Endothelial cell of umbilical vein (primary cell): Measurements from ENCODE around the gene LSM5.

Experiments used
- EZH2 ChIP-seq: IDR thresholded peaks from 2 replicates; pipeline ENCODE4 v1.6.1; 2012; ENCODE audit warnings: borderline replicate concordance, low read depth, mild to moderate bottlenecking, moderate library complexity, low read length, inconsistent platforms; ENCODE audit not compliant: severe bottlenecking
- FOS ChIP-seq: IDR thresholded peaks from 2 replicates; pipeline ENCODE4 v1.6.1; 2011; ENCODE audit warnings: mild to moderate bottlenecking, low read length, moderate library complexity, borderline replicate concordance; ENCODE audit not compliant: insufficient read depth
- GATA2 ChIP-seq: IDR thresholded peaks from 2 replicates; pipeline ENCODE4 v1.7.0; 2011; ENCODE audit warnings: low read depth, mild to moderate bottlenecking, moderate library complexity, mixed read lengths, low read length; ENCODE audit not compliant: insufficient read length, insufficient read depth
- JUN ChIP-seq: IDR thresholded peaks from 2 replicates; pipeline ENCODE4 v1.6.1; 2011; ENCODE audit warnings: borderline replicate concordance, low read depth; ENCODE audit not compliant: insufficient read length, insufficient read depth
- MYC ChIP-seq: IDR thresholded peaks from one replicate; pipeline ENCODE4 v1.6.1; 2011; ENCODE audit warnings: mild to moderate bottlenecking, low read depth, low read length
- POLR2A ChIP-seq: IDR thresholded peaks from 2 replicates; pipeline ENCODE4 v1.6.1; 2012; ENCODE audit warnings: low read depth, mild to moderate bottlenecking, control low read depth, low read length
- POLR2AphosphoS5 ChIP-seq: IDR thresholded peaks from 2 replicates; pipeline ENCODE4 v1.6.1; 2012; ENCODE audit warnings: low read depth, mild to moderate bottlenecking, control low read depth, low read length, moderate library complexity; ENCODE audit not compliant: insufficient read depth
- TF ChIP-seq, protein P1 (sequence below), 2 donors: IDR thresholded peaks; 1 replicate in 1 of 2; 2 replicates in 1 of 2; pipeline ENCODE4 v1.5.1; 2011; ENCODE audit warnings: low read length in 2 of 2, mild to moderate bottlenecking in 2 of 2, moderate library complexity in 2 of 2, control low read depth in 1 of 2, inconsistent platforms in 1 of 2, low read depth in 1 of 2; ENCODE audit not compliant: insufficient read depth in 1 of 2; ENCODE audit errors: extremely low read depth in 1 of 2
- TF ChIP-seq, protein P2 (sequence below): IDR thresholded peaks from 2 replicates; pipeline ENCODE4 v1.6.1; 2011; ENCODE audit not compliant: insufficient read depth, insufficient read length

DNA sequence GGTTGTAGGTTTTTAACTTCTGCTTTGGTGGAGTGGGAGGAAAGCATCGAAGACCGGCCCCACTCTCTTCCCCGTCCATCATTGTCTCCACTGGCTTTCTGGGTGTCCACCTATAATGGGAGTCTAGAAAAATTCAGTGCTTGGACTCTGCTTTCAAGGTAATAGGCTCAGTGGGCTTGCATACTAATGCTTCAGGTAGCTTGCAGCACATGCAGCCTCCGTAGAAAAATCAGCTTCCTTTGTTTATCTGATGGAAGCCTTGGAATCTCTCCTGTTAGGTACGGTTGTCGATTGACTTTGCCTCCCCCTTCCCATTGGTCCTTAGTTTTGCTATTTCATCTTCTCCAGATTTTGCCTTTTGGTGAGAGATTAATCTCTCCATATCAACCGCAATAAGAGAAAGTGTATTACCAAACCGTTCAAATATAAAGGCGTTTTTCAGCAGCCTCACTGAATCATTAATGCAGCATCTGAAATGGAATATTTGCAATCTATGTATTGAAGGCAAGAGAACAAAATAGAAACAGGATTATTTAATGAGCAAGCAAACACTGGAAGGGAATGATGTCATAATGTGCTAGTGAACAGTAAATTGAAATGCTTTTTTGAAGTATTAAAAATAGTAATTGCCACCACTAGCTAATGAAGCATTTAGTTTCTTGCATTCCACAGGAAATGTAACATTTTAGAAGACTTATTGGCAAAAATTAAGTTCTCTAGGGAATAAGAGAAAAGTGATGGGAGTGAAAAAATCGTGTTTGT lies 6.1 kb upstream of the LSM5 start:
- TF ChIP-seq, protein P1, sequence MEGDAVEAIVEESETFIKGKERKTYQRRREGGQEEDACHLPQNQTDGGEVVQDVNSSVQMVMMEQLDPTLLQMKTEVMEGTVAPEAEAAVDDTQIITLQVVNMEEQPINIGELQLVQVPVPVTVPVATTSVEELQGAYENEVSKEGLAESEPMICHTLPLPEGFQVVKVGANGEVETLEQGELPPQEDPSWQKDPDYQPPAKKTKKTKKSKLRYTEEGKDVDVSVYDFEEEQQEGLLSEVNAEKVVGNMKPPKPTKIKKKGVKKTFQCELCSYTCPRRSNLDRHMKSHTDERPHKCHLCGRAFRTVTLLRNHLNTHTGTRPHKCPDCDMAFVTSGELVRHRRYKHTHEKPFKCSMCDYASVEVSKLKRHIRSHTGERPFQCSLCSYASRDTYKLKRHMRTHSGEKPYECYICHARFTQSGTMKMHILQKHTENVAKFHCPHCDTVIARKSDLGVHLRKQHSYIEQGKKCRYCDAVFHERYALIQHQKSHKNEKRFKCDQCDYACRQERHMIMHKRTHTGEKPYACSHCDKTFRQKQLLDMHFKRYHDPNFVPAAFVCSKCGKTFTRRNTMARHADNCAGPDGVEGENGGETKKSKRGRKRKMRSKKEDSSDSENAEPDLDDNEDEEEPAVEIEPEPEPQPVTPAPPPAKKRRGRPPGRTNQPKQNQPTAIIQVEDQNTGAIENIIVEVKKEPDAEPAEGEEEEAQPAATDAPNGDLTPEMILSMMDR (IDR thresholded peaks at IDR 0.05; ENCODE audit: extremely low read depth in 1 of 2, insufficient read depth in 1 of 2, low read depth in 1 of 2, low read length in 2 of 2), result no peak
- TF ChIP-seq EZH2, result no peak
- TF ChIP-seq, protein P2, sequence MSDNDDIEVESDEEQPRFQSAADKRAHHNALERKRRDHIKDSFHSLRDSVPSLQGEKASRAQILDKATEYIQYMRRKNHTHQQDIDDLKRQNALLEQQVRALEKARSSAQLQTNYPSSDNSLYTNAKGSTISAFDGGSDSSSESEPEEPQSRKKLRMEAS, result no peak
- no peak for TF ChIP-seq FOS
- no peak for TF ChIP-seq POLR2A
- TF ChIP-seq MYC, result no peak
- no peak for TF ChIP-seq POLR2AphosphoS5
- no peak for TF ChIP-seq JUN
- TF ChIP-seq GATA2, result no peak
